Measurements from ENCODE around the gene RAMP1. TPM values are rescaled to one million over a fixed set of nuclear protein-coding genes. Genes with fewer than 3 reads are reported as not detected.

Gene RAMP1
- total RNA-seq, 1 donor from 2014 or later: 2.7 TPM

DNA sequence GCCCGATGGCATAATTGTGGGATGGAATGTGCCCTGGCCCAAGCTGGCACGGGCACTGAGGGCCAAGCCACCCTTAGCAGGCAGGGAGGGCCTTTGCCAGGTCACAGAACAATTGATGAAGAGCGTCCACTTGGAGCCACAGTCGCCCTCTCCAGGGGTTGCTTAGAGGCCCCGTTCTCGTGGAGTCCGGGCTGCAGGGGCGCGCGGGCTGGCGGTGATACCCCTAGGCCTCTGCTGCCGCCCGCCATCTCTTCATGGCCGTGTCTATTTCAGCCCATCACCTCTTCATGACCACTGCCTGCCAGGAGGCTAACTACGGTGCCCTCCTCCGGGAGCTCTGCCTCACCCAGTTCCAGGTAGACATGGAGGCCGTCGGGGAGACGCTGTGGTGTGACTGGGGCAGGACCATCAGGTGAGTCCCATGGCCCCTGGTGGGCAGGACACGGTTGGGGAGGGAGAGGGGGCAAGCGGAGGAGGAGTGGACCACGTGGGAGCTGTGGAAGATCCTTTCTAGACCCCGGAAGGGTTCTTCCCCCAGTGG lies 17.6 kb downstream of the RAMP1 start:
- no peak for DNase-seq

DNA sequence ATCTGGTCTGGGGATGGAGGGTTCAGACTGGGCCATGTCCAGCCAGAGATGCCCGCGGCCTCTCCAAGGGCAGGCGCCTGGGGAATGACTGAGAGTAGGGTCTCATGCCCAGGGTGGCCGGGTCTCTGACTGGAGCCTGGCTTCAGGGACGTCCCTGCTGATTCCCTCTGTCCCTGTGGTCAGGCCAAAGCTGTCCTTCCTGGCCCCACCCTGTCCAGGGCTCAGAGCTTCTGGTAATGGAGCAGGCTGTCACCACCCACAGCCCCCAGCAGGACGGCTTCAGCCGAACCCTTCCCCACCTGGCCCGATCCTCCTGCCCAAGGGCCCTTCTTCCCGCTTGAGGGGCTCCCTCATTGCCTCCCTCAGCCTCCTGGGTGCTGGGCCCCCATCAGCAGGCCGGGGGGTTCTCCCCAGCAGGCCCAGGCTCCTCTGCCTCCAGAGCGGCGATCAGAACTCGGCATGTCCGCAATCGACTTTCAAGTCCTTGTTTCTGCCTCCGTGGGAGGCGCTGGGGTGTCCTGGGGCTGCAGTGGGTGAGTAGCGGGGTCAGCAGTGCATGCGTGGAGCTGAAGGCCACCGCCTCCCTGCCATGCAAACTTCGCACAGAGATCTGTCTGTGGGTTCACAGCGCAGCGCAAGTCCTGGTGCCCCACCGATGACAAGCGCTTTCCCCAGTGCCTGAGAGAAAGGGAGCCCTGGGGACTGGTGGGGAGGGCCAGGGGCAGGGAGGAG lies 18.3 kb downstream of the RAMP1 start:
- no peak for DNase-seq

DNA sequence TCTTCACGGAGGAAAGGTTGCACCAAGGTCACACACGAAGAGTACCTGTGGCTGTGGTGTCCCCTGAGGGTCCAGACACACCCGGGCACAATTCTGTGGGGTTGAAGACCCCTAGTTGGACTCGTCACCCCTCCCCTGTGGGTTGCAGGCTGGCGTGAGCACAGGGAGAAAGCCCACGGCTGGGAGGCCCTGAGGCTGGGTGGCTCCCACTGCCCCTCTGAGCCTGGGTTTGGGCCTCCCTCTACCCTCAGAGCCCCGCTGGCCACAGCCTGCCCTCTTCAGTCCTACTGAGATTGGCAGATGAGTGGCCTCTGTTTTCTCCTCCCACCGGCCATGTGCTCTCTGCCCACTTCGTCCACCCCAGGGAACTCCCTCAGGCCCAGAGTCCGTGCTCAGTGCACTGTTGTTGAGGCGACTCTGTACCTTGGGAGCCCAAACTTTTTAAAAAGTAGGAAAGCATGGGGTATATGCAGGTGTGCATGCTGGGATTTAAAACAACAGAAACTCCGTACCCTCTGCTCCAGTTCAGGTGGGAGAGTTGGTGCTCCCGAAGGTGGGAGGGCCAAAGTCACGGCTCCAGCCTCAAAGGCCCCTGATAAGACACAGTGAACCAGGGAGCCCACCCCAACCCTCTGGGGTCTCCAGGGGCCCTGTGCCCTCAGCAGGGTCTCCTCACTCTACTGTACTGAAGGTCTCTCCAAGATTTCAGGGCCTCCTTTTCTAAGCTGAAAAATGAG lies 19.1 kb downstream of the RAMP1 start:
- no peak for DNase-seq

DNA sequence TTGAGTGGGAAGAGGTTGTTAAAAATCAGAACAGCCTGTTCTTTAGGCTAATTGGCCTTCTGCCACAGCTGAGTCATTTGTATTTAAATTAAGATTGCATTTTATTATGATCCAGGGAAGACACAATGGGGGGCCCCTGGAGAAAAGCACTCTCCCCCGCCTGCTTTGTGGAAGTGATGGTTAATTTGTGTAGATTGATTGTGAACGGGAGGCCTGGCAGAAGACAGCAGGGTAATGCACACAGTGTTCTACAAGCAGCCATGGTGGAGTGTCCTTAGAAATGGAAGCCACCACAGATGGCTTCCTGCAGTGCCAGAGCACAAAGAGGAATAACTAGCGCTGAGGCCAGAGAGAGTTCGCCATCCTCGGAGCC lies 19.6 kb downstream of the RAMP1 start:
- DNase-seq: no peak

DNA sequence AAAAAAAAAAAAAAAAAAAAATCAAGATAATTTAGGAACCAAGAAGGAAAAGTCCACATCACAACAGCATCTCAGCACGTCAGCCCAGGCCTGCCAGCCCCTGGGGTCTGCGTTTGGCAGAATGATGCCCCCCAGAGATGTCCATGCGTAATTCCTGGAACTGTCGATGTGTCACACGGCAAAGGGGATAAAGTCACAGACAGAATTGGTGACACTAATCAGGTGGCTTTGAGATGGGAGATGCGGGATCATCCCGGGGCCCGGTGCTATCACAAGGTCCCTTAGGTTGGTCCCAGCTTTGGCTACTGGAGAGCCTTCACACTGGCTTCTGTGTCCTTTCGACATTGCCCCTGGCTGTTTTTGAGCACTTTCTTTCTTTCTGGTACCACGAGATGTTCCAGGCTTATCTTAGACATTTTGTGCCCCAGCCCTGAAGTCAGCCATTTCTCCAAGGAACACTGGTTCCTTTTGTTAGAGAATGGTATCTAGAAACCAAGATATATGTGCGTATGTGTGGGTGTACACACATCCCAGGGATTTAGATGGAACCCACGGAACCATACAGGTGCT lies 20.7 kb downstream of the RAMP1 start:
- no peak for DNase-seq

DNA sequence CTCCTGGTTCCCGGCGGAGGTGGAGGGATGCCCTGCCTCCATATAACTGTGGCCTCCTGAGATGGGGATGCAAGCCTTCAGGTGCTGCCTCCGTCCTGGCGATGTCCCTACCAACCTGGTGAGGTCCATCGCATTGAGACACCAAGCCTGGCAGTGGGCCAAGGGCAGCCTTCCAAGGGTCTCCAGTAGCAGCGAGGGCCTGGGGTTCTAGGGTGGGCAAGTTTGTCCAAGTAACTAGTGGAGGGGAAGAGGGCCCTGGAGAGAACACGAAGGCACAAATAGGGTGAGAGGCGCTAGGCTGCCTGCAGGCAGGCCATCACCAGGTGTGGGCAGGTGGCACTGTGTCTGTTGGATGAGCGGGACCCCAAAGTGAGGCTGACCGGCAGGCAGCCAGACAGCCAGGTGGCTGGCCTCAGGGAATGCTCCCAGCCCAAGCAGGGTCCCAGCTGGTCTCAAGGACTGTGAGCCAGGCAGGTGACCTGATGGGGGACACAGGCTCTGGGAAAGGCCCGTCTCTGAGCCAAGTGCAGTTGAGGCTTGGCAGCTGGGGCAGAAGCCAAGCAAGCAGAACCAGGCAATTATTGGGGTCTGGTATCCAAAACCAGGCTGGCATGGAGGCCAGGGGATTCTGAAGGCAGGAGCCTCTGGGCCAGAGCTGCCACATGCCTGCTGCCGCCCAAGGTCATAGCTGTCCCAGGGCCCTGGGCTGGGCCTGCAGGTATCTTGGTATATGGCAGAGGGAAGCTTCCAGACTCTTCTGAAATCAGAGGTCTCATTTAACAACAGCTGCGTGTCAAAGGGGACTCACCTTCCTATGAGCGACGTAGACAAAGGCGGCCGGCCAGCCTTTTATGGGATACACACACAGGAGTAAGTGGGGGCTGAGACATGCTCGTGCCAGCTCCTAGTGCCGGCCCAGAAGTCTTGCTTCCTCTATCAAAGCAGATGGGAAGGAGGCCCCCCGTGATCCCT lies 23.4 kb downstream of the RAMP1 start:
- no peak for DNase-seq

DNA sequence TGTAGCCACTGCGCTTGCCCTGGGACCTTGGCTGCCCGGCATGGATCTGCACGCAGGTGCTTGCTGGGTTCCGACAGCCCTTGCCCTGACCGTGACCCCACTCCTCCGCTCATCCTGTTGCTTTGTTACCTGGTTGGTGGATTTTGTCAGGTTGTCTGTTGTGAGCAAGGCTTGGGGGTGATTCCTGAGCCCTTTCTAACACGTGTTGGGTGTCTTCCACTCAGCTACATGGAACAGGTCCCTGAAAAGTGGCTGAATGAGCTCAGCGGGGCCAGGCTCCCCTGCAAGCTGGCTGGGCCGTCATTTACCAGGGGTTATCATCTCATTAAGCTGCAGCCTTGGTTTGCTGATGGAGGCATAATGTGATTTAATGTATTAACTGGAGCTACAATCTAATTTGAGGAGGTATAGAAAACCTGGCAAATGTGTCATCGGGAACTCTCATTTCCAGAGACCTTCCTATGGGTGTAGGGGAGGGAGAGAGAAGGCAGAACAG lies 24.6 kb downstream of the RAMP1 start:
- no peak for DNase-seq

DNA sequence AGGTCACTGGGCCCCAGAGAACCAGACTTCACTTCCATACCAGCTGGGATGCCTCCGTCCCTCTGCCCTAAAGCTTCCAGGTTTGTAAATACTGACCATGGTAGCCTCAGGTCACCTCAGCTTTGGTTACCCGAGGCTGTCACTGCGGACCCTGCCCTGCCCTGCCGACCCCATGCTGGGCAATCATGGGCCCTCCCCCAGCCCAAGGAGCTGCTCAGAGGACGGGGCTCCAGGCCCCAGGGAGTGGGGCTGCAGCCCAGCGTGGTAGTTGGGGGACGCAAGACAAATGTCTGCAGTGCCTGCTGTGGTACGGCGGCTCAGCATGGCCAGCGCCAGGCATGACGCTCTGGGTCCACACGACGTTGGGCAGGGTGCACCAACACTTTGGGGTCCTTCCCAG lies 25.3 kb downstream of the RAMP1 start:
- DNase-seq: no peak

DNA sequence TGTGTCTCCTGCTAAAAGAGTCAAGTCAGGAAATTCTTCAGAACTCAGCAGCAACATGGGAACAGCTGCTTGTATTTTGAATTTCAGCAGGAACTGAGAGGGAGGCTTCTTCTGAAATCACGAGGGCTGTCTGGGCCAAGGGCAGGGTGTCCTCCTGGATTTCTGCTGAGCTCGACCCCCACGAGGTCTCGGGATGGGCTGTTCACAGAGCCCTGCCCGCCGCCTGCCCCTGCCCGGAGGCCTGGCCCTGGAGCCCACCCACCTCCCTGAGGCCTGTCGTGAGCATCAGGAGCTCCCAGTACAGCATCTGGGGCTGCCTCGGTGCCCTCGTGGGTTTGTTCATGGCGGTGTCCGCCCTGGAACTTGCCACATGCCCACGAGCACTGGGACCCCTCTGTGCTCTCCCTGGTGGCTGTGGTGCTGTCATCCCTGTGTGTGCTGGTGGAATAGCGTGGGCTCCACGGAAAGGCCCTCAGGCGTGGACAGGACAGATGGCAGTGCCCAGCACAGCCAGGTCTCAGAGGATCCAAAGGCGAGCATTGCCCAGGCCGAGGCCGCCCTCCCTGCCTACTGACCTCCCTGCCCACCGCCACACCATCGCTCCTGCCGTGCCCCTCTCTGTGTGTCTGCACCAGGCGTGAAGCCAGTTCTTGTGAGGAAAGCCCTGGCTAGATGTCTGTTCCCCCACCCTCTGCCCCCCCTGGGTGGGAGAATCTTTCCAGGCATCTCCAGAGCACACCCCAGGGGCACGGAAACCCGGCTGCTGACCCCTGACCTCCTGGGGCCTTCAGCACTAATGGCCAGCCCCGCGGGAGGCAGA lies 25.9 kb downstream of the RAMP1 start:
- DNase-seq: no peak

DNA sequence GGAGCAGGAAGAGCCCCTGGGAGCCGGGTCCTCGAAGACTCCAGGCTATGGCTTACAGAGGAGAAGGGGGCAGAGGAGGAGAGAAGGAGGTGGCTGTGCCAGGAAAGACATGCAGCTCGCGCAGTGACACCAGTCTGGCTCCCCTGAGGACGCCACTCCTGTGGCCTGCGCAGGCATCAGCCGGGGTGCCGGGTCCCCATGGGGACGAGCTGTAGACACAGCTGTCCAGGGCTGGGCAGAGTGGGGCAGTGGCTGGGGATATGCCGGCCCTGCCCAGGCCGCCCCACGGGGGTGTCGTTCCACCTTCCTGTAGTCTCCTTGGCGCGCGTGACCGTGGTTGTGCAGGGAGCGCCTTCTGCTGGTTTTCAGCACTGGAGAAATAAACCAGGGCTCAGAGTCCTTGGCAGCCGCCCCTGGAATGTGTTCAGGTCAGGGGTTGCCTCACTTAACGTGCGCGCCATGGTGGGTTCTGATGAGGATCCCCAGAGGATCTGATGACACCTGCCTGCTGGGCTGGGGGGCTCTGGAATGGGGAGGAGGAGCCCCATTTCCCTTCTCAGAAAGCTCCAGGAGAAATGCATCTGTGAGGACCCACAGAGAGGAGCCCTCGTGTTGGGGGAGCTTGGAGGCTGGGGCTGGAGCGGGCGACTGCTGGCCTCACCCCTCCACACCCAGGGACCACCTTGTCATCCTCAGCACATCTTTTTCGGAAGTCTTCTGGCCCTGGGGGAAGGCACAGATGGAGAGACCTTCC lies 26.7 kb downstream of the RAMP1 start:
- DNase-seq: no peak

DNA sequence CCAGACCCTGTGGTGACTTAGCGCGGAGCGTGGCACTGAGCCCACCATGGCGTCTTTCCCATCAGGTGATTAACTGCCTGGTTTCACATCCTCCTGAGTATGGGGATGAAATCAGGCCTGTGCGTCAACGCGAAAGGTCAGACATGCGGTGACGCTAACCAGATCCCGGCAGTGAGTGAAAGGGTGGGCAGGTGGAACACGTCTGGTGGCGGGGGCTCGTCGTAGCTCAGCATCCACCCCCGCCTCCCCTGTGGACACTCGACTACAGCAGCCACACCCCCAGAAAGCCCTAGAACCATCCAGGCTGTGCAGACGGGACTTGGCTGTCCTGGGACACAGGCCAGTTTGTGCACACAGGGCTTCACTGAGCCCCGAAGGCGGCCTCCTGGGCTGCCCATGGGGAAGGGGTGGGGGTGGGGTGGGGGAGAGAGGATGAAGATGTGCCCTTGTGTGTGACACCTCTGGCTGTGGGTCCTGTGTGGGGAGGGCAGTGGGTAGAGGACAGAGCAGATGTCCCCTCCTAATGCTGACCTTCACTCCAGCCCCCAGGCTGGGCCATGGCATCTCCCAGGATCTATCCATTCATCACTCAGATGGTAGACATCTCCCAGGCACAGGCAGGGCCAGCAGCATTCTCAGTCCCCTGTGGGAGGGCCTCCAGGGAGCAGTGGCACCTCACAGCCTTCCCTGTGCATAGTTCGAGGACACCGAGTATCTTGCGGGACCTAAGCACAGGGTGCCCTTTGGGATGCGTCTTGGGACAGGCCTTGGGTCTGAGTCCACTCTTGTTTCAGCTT lies 27.5 kb downstream of the RAMP1 start:
- no peak for DNase-seq

DNA sequence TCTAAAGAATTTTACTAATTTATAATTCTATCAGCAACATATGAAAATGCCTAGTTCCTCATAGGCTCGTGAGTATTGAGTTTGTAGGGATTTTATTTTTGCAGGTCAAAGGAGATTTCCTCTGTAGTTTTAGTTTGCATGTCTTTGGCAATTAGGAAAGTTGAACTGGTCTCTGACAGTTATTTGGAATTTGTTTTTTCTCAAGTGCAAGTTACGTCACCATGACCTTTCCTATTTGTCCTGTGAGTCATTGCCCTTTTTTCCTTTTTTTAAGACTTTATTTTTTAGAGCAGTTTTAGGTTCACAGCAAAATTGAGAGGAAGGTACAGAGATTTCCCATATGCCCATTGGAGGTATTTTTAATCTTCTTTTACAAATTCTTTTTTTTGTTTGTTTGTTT lies 29.0 kb downstream of the RAMP1 start:
- no peak for DNase-seq

DNA sequence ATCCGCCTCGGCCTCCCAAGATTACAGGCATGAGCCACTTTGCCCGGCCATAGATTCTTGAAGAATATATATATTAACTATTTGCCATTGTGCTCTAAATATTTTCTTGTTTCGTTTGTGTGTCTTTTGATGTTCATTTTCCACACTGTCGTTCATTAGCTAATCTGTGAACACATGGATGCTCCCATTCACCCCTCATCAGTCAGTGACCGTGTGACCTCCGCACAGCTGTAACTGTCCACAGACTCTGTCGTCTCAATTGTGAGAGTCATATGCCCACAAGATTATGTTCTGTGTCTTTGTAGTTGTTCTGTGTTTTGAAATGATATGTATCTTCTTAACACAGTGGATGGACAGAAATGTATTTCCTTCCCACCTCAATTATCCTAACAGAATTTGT lies 29.6 kb downstream of the RAMP1 start:
- no peak for DNase-seq

DNA sequence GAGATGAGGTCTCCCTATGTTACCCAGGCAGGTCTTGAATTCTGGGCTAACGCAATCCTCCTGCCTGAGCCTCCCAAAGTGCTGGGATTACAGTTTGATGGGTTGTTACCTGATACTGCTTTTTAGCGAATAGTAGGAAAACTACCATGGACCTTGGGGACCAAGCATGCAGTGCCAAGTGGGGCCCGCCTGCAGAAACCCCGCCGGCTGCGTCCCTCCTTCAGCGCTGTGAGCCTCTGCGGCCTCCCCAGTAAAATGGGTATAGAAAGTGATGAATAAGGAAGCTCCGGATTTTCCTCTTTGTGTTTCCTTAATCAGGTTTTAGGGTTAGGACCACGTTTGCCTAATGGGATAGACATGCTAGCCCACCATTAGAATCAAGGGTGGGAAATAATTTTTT lies 30.4 kb downstream of the RAMP1 start:
- no peak for DNase-seq

DNA sequence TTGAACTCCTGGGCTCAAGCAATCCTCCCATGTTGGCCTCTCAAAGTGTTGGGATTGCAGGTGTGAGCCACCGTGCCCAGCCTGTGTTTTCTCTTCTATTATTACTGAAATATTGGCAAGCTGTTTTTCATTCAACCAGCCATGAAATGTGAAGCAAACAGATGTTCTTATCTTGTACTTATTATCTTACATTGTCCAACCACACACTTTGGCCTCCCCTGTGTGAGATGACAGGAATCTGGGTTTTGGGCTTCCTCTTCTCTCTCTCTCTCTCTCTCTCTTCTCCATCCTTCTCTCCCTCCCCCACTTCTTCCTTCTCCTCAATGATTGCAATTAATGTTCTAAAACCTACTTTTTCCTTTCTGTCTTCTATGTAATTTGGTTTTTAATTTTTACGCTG lies 33.1 kb downstream of the RAMP1 start:
- DNase-seq: no peak

DNA sequence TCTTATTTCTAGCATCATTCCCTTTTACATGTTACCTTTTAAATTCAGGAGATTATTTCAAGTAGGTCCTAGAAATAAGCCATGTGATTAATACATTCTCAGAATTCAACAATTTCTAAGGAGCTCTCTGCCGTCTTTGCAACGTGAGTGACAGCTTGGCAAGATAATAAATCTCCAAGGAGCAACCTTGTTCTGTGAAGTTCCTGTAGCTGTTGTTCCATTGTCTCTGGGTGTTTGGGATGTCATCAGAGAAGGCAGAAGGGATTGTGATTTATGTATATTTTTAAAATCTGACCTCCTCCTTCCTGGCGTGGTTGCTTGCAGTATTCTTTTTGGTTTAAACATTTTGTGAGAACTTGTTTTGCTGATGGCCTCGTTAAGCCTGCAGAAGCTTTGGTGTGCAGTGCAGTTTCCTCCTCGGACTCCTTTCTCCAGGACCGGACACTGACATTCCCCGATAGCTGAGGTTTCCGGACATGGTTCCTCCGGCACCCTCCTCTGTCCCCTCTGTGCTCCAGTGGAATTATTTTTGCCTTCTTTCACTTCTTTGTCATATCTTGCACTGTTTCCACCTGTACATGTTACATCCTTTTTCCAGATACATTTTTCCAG lies 33.7 kb downstream of the RAMP1 start:
- no peak for DNase-seq

DNA sequence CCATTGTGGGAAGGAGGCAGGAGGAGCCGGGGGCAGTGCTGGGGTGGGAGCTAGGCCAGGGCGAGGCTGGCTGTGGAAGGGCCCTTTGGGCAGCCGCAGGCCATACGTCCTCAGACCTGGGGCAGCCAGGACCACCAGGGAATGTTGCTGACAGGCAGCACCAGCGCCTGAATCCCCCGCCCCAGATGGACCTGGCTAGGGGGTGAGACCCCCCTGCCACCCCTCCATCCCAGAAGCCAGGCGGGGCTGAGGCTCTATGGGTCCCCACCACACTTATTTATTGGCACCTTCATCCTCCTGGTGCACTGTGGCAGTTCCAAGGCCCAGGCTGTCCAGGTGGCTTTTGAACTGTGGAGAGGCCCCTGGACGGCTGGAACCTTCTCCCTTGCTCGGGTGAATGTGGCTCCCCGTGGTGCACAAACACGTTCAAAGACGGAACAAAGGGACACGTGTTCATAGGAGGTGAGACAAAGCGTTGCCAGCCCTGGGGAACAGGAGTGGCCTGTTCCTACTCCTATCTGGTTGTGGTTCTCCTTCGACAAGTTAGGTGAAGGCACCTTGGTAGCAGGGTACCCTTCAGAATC lies 35.1 kb downstream of the RAMP1 start:
- DNase-seq: no peak

DNA sequence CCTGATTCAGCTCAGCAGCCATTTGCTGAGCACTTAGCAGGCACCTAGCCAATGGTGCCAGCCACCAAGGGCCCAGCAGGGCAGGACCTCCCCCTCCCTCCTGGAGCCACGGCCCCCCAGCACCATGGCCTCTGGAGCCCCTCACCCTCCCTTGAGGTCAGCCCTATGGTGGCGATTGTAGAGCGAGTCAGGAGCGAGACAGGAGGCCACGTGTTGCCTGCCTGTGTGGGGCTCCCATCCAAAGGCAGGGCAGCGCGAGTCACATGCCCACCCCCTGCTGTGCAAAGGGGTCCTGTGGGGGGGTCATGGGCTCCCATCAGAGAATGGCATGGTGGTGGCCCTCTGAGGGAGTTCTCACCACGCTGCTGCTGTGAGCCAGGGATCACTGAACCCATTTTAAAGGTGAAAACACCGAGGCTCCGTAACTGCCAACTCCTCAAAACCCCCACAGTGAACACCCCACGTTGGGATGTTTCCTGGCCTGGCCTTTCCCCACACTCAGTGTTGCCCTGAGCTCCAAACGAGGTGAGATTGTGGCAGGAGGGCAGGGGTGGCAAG lies 35.6 kb downstream of the RAMP1 start:
- DNase-seq: no peak

Measured in occipital lobe (tissue), 2 donors.